Gastrocnemius medialis (tissue), 4 donors: Measurements from ENCODE around the gene HLA-DPB1.

Experiments used
- CTCF ChIP-seq, 5 experiments: fragments of 450-650 bp in 3 of 5; fragments of 200-600 bp in 2 of 5; sonication (generic) in 2 of 5; IDR thresholded peaks in 4 of 5; conservative IDR thresholded peaks in 1 of 5; 1 replicate in 4 of 5; 2 replicates in 1 of 5; pipeline ENCODE4 v1.5.1; 2016 to 2019; ENCODE audit warnings: antibody characterized with exemption in 5 of 5, mild to moderate bottlenecking in 3 of 5, moderate library complexity in 3 of 5
- POLR2A ChIP-seq, 2 donors: fragments of 450-650 bp; IDR thresholded peaks; one replicate each; pipeline ENCODE4 v1.6.1; 2017; ENCODE audit warnings: antibody characterized with exemption in 2 of 2, mild to moderate bottlenecking in 2 of 2, moderate library complexity in 2 of 2

DNA sequence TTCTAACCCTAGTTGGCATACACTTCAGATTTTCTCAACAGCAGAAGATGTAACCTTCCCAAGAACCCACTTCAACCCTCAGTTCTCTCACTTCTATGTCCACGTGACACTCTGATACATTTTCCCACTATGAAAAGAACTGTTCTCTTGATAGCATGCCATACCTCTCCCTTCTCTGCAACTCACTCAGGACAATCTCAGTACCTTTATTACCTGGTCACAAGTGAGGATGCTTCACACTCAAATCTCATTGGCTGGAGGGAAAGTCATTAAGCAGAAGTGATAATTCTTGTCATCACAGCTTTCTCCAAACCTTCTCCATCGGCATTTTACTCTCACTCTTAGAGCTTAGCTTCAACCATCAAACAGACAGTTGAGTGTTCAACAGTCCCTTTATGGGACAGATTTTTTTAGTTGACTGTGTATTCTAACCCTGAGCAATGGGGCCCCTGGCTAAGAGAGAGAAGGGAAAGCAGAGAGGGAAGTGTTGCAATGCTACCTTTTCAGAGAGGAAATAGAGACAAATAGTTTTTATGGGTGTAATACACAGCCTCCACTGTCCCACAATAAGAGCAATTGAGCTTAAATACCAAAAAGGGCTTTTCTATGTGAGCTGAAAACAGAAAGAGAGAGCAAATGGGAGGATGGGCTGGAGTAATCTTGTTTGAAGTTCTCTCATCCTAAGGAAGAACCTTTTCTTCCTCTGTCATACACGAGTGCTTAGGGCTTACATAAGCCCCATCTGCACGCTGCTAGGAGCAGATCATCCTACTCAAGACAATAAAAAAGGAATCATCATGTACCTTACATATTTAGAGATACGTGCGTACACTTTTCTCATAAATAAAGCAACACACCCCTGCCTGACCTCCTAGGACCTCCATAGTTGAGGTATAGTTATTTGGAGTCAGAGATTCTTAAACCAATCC is 18.3 kb upstream of the HLA-DPB1 start:
- TF ChIP-seq CTCF (IDR thresholded peaks at IDR 0.05 in 4 of 5, conservative IDR thresholded peaks at IDR 0.05 in 1 of 5) (no peak), POLR2A (IDR thresholded peaks at IDR 0.05) (no peak)
